Hindlimb muscle (tissue), 1 donor: Measurements from ENCODE around the gene GPR176. TPM values are rescaled to one million over a fixed set of nuclear protein-coding genes. Genes with fewer than 3 reads are reported as not detected.

ENCODE experiments used
- DNase-seq: peaks from one replicate; pipeline ENCODE4 v3.0.0-alpha.2; 2013
- polyA plus RNA-seq: library from polyadenylated mRNA; unstranded; fragments of 120-200 nt; gene quantifications from one replicate; pipeline ENCODE4 v1.2.1, GENCODE V29; 2013; ENCODE audit not compliant: insufficient read length

GPR176 gene
- polyA plus RNA-seq, 1 donor, result 3.7 TPM

- no peak for DNase-seq
Observed at GRCh38 chr15:39888809-39889208, 31.3 kb downstream of the GPR176 start.

GRCh38 chr15:39888243-39888642, 31.8 kb downstream of the GPR176 start:
- DNase-seq, result no peak

GRCh38 chr15:39887832-39888231, 32.2 kb downstream of the GPR176 start:
- no peak for DNase-seq

DNA sequence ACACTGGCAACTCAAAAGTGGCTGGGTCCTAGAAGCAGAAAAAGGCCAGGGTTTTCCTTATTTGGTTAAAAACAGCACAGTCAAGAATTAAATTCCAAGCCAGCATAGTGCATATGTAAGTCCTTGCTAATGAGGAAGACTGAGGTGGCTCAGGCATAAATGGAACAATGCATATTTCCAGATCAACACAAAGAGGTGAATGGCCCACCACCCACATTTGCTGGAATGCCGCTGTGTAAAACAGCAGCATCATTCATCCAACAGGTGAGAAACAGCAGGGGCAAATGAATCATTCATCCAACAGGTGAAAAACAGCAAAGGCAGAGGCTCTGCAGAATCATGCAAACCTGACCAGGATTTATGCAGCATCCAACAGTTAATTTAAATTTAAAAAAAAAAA, 32.9 kb downstream of the GPR176 start:
- DNase-seq, result no peak

GRCh38 chr15:39886418-39886817, 33.6 kb downstream of the GPR176 start:
- no peak for DNase-seq

GRCh38 chr15:39885099-39885777, 34.8 kb downstream of the GPR176 start:
- no peak for DNase-seq

- no peak for DNase-seq
Observed at GRCh38 chr15:39884351-39884750, 35.7 kb downstream of the GPR176 start.

- DNase-seq, result no peak
Observed at GRCh38 chr15:39882602-39883001, 37.5 kb downstream of the GPR176 start.

- no peak for DNase-seq
Observed at GRCh38 chr15:39881790-39882189, 38.3 kb downstream of the GPR176 start.

DNA sequence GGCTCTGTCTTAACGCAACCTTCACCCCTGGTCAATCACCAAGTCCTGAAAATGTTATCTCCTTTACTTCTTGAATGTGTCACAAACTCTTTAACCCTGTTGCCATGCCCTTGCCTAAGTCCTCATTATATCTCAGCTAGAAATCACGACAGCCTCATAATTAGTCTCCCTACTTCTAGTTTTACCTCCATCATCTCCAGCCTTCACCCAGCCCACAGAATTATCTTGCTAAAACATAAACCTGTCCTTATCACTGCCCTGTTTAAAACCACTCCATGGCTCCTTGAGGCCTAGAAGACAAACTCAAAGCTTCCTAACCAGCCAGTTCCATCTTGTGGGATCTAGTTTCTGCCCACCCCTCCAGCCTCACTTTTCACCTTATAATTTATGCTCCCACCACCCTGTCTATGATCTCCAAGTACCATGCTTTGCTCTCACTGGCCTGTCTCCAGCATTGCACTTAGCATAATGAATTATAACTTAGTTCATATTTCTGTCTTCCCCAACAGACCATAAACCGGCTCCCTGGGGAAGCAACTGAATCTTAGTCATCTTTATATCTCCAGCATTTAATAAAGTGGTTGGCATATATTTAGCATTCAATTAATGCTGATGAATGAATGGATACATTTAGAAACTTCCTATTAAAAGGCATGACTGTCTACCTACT, 39.2 kb downstream of the GPR176 start:
- no peak for DNase-seq

- no peak for DNase-seq
Observed at GRCh38 chr15:39878406-39878785, 41.7 kb downstream of the GPR176 start.

DNA sequence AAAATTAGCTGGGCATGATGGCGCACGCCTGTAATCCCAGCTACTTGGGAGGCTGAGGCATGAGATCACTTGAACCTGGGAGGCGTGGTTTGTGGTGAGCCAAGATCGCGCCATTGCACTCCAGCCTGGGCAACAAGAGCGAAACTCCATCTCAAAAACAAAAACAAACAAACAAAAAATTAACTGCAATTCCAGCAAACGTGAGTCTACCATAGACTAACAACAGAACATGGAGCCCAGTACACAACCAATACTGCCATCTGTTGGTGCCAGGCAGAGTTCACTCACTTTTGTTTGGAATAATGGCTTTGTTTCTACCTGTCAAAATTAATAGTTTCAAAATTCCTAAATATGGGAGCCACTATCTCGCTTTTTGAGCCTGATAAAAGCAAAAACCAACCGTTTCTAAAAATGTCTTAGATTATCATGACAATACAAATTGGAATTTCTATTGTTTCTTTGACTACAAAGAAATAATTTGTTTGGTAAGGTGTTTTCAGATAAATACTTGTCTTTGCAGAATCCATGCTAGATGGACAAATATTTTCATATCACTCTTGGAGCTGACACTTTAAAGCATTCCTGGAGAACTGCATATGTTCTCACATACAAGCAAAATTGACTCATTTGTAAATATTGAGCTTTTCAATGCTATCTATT, 45.0 kb downstream of the GPR176 start:
- DNase-seq, result no peak

DNA sequence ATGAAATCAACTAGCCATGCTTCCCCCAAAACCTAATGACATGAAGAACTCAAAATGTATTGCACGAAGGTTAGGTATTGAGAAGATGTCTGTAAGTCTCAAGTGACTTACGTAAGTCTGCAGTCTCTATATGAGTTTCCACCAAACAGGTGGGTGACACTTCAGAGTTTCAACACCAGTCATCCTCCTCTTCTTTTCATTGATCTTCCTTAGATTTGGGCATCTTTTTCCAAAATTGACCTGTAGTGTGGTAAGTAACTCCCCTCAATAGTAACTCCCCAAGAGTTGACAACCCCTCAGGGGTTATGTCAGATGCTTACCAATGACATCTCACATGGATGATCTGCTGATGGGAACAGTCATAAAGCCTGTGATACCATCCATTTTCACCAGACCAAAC, 46.1 kb downstream of the GPR176 start:
- no peak for DNase-seq

DNA sequence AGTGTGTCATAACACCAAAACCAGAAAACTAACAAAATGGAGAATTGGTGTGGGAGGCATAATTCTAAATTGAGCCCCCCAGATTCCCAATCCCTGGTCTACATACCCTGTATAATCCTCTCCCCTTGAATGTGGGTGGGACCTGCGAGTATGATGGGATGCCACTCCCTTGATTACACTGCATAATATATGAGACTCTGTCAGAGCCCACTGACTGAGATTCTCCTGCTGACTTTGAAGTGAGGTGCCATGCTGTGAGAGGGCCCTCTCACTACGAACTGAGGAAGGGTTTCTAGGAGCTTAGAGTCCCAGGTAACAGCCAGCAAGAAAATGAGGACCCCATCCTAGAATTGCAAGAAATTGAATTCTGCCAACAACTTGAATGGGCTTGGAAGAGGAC, 49.5 kb downstream of the GPR176 start:
- no peak for DNase-seq

- peak; percentile 35 for DNase-seq
Observed at GRCh38 chr15:39869858-39870515, 50.1 kb downstream of the GPR176 start.

- no peak for DNase-seq
Observed at GRCh38 chr15:39869254-39869653, 50.8 kb downstream of the GPR176 start.

DNA sequence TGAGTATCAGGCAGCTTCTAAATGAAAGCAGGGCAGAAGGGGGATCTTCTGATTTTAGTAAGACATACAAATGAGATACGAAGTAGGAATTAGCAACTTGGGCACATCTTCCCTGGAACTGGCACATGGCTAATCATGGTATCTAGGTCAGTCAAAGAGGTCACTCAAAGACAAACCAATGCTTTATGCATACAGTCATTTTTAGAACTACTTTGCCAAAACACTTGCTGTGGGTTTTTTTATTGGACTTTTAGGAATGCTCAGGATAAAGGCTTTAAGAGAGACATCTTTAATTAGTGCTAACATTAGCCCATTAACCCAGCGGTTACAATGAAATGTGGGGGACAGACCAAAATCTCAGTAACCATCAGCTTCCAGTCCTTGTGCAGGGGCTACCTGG, 51.7 kb downstream of the GPR176 start:
- DNase-seq, result no peak

DNA sequence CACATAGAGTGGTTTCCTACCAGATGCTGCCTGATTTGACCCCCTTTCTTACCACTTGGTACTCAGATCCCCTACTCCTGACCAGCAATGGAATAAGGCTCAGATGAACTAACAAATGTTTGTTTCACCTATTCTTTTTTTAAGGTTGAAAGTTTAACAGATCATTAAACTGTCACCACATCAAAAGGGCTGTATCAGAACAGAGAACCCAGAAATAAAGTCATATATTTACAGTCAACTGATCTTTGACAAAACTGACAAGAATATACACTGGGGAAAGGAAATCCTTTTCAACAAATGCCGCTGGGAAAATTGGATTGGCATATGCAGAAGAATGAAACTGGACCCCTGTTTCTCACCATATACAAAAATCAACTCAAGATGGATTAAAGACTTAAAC, 56.0 kb downstream of the GPR176 start:
- no peak for DNase-seq

DNA sequence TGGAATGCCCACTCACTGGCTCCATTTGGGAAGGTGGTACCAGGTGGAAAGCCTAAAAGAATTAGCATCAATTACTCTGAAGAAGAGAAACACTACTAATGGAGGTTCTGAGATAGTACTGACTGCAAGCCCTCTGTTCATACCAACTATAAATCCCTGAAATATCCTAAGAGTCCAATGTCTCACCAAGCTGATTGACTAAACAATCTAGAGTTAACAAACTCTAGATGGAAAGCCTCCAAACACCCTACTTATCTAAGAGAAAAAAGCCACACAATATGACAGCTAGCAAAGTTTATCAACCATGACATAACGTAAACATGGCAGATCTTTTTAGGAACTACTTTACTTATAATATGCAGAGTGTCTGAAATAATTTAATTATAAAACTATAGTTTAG, 59.2 kb downstream of the GPR176 start:
- DNase-seq, result no peak

DNA sequence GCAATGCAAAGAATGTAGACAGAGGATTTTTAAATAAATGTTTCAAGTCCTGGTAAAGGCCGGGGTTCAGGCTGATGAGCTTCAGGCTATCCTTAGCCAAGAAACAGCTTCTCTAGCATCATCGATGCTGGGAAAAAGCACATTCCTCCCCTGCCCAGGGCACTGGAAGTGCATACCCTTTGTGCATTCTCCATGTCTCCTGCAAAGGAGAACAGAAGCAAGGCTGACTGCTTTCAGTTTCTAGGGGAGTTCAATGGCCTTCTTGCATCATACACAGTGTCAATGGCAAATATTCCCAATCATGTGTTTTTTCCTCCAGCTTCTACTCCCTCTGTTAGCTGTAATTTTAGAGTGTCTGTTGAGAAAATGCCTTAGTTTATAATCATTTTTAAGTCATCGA, 59.9 kb downstream of the GPR176 start:
- no peak for DNase-seq

GRCh38 chr15:39859636-39860035, 60.4 kb downstream of the GPR176 start:
- no peak for DNase-seq

GRCh38 chr15:39857132-39857531, 62.9 kb downstream of the GPR176 start:
- no peak for DNase-seq

GRCh38 chr15:39856357-39856756, 63.7 kb downstream of the GPR176 start:
- no peak for DNase-seq

- DNase-seq, result no peak
Observed at GRCh38 chr15:39855400-39855799, 64.7 kb downstream of the GPR176 start.
